Measurements from ENCODE around the gene SBNO1.
"Not testable (repeated sequence)": the region's sequence is repeated elsewhere in the genome, so short reads cannot be mapped to it uniquely, and the experiment has no call there.

Gene SBNO1

GRCh38 chr12:123337070-123337469 lies 27.6 kb downstream of the SBNO1 start:
- DNase-seq: no peak

GRCh38 chr12:123336530-123336929 lies 28.1 kb downstream of the SBNO1 start:
- DNase-seq: no peak

GRCh38 chr12:123335490-123335889 lies 29.2 kb downstream of the SBNO1 start:
- no peak for DNase-seq

GRCh38 chr12:123329799-123330198 lies 34.8 kb downstream of the SBNO1 start:
- no peak for DNase-seq

GRCh38 chr12:123319826-123320225 lies 44.8 kb downstream of the SBNO1 start:
- no peak for DNase-seq

- no peak for DNase-seq
These were observed 45.4 kb downstream of the SBNO1 start for GRCh38 chr12:123319273-123319672.

- DNase-seq: not testable (repeated sequence)
These were observed 51.6 kb downstream of the SBNO1 start for GRCh38 chr12:123313046-123313445.

GRCh38 chr12:123306200-123306599 lies 58.4 kb downstream of the SBNO1 start:
- no peak for DNase-seq

- DNase-seq: no peak
These were observed 59.5 kb downstream of the SBNO1 start for GRCh38 chr12:123305136-123305535.

GRCh38 chr12:123293178-123293760 lies 71.4 kb downstream of the SBNO1 start:
- DNase-seq: no peak

GRCh38 chr12:123289911-123290310 lies 74.7 kb downstream of the SBNO1 start:
- no peak for DNase-seq

- no peak for DNase-seq
These were observed 75.8 kb downstream of the SBNO1 start for GRCh38 chr12:123288751-123289346.

GRCh38 chr12:123286652-123287373 lies 77.8 kb downstream of the SBNO1 start:
- DNase-seq: no peak

- no peak for DNase-seq
These were observed 80.0 kb downstream of the SBNO1 start for GRCh38 chr12:123284669-123285068.

GRCh38 chr12:123283461-123283860 lies 81.2 kb downstream of the SBNO1 start:
- DNase-seq: no peak

- no peak for DNase-seq
These were observed 82.5 kb downstream of the SBNO1 start for GRCh38 chr12:123282111-123282510.

GRCh38 chr12:123280971-123281370 lies 83.7 kb downstream of the SBNO1 start:
- DNase-seq: no peak

GRCh38 chr12:123278101-123278627 lies 86.5 kb downstream of the SBNO1 start:
- DNase-seq: no peak

GRCh38 chr12:123273166-123273565 lies 91.5 kb downstream of the SBNO1 start:
- no peak for DNase-seq

- peak in 1 of 2 experiments; percentile 34 for DNase-seq
These were observed 93.5 kb downstream of the SBNO1 start for GRCh38 chr12:123271001-123271668.

GRCh38 chr12:123270214-123271000 lies 94.2 kb downstream of the SBNO1 start:
- no peak for DNase-seq

GRCh38 chr12:123269896-123270213 lies 94.8 kb downstream of the SBNO1 start:
- DNase-seq: no peak

GRCh38 chr12:123269395-123269892 lies 95.2 kb downstream of the SBNO1 start:
- DNase-seq: no peak

Measured in SW 1271 (cell line).